SK-N-SH (cell line): ENCODE results near the gene ELK1. TPM values are rescaled to one million over a fixed set of nuclear protein-coding genes. Genes with fewer than 3 reads are reported as not detected.

Source experiments
- CTCF ChIA-PET: fragments of 300-600, 350-600 bp; formaldehyde crosslinking; extraction: SDS; loops from one replicate; lab custom pipeline; 2021; lab: Yijun Ruan, JAX
- POLR2A ChIA-PET: fragments of 350-600 bp; sonication (Branson Sonifier 250); formaldehyde crosslinking; extraction: SDS; loops from one replicate; lab custom pipeline; 2020; ENCODE audit warnings: antibody characterized with exemption, inconsistent platforms; lab: Yijun Ruan, JAX
- DNase-seq: peaks from one replicate; pipeline ENCODE4 v3.0.0; 2012
- H2AFZ ChIP-seq: fragments of 200-600 bp; sonication (generic); 2 replicates; pipeline ENCODE4 v1.8.1; 2016; ENCODE audit warnings: antibody characterized with exemption, mild to moderate bottlenecking, low read depth
- H3F3A ChIP-seq: fragments of 200-600 bp; sonication (generic); replicated peaks from 2 replicates; pipeline ENCODE3; 2016; ENCODE audit warnings: antibody characterized with exemption, mild to moderate bottlenecking; ENCODE audit not compliant: insufficient read depth
- H3K27ac ChIP-seq, 2 experiments: fragments of 200-500 bp in 1 of 2; fragments of 200-600 bp in 1 of 2; sonication (Bioruptor generic) in 1 of 2; sonication (generic), shearing (Covaris generic) in 1 of 2; 2 replicates each; pipeline versions ENCODE4 v1.5.1 to v1.6.1; 2014 to 2016; ENCODE audit warnings: low read depth in 2 of 2, inconsistent platforms in 1 of 2, low read length in 1 of 2, mild to moderate bottlenecking in 1 of 2, mixed read lengths in 1 of 2
- H3K27me3 ChIP-seq: fragments of 200-600 bp; sonication (generic), shearing (Covaris generic); 2 replicates; pipeline ENCODE4 v1.6.1; 2016; ENCODE audit warnings: mixed run types; ENCODE audit not compliant: insufficient read depth
- H3K36me3 ChIP-seq, 2 experiments: fragments of 200-500 bp in 1 of 2; fragments of 200-600 bp in 1 of 2; sonication (Bioruptor generic) in 1 of 2; sonication (generic) in 1 of 2; replicated peaks in 1 of 2; 2 replicates each; pipeline versions ENCODE3 to v1.5.1; 2014 to 2016; ENCODE audit warnings: low read length in 1 of 2, mild to moderate bottlenecking in 1 of 2; ENCODE audit not compliant: insufficient read depth in 2 of 2, control insufficient read depth in 1 of 2
- H3K4me1 ChIP-seq, 2 experiments: fragments of 200-500 bp in 1 of 2; fragments of 200-600 bp in 1 of 2; sonication (Bioruptor generic) in 1 of 2; sonication (generic), shearing (Covaris generic) in 1 of 2; 2 replicates each; pipeline versions ENCODE4 v1.5.1 to v1.6.1; 2014 to 2016; ENCODE audit warnings: low read depth in 1 of 2, low read length in 1 of 2, mixed run types in 1 of 2; ENCODE audit not compliant: insufficient read depth in 2 of 2, control insufficient read depth in 1 of 2
- H3K4me2 ChIP-seq: fragments of 200-600 bp; sonication (generic), shearing (Covaris generic); 2 replicates; pipeline ENCODE4 v1.6.1; 2017; ENCODE audit warnings: mixed run types
- H3K4me3 ChIP-seq, 2 experiments: fragments of 200-500 bp in 1 of 2; fragments of 200-600 bp in 1 of 2; sonication (Bioruptor generic) in 1 of 2; sonication (generic), shearing (Covaris generic) in 1 of 2; 2 replicates each; pipeline versions ENCODE4 v1.5.1 to v1.8.1; 2014 to 2016; ENCODE audit warnings: low read depth in 2 of 2, inconsistent platforms in 1 of 2, low read length in 1 of 2, mild to moderate bottlenecking in 1 of 2, mixed read lengths in 1 of 2, moderate library complexity in 1 of 2
- H3K79me2 ChIP-seq: fragments of 200-600 bp; sonication (generic); 2 replicates; pipeline ENCODE4 v1.8.1; 2017; ENCODE audit warnings: mild to moderate bottlenecking; ENCODE audit not compliant: insufficient read depth
- H3K9ac ChIP-seq: fragments of 200-600 bp; sonication (generic); 2 replicates; pipeline ENCODE4 v1.6.1; 2017; ENCODE audit warnings: mixed run types
- H3K9me2 ChIP-seq: fragments of 200-600 bp; sonication (generic); 2 replicates; pipeline ENCODE4 v1.6.1; 2017; ENCODE audit warnings: mixed run types
- H3K9me3 ChIP-seq: fragments of 200-600 bp; sonication (generic); 2 replicates; pipeline ENCODE4 v1.6.1; 2017; ENCODE audit warnings: mixed run types, mild to moderate bottlenecking, moderate library complexity
- H4K20me1 ChIP-seq: fragments of 200-600 bp; sonication (generic); 2 replicates; pipeline ENCODE4 v1.6.1; 2017; ENCODE audit warnings: mild to moderate bottlenecking, mixed run types; ENCODE audit not compliant: insufficient read depth
- CHD2 ChIP-seq: fragments of 150-350 bp; IDR thresholded peaks from 2 replicates; pipeline ENCODE4 v1.6.1; 2018; ENCODE audit warnings: low read length; ENCODE audit not compliant: partially characterized antibody
- CTCF ChIP-seq: fragments of 200-600 bp; sonication (generic); IDR thresholded peaks from 2 replicates; pipeline ENCODE4 v1.6.1; 2017; ENCODE audit warnings: antibody characterized with exemption, mild to moderate bottlenecking, moderate library complexity
- EZH2phosphoT487 ChIP-seq: fragments of 200-600 bp; sonication (generic); IDR thresholded peaks from 2 replicates; pipeline ENCODE4 v1.6.1; 2017; ENCODE audit warnings: low read depth, mixed run types, mild to moderate bottlenecking, antibody characterized with exemption, moderate library complexity, borderline replicate concordance
- FOXJ3 ChIP-seq: sonication (generic); formaldehyde crosslinking; IDR thresholded peaks from 2 replicates; pipeline ENCODE4 v1.5.1; 2020; ENCODE audit warnings: mild to moderate bottlenecking, missing genetic modification reagents
- IRF3 ChIP-seq: fragments of 150-350 bp; IDR thresholded peaks from 2 replicates; pipeline ENCODE4 v1.6.1; 2016; ENCODE audit warnings: mild to moderate bottlenecking, low read depth, low read length
- NRF1 ChIP-seq: IDR thresholded peaks from 2 replicates; pipeline ENCODE4 v1.6.1; 2012; ENCODE audit warnings: low read depth, mild to moderate bottlenecking, low read length
- PBX3 ChIP-seq: IDR thresholded peaks from 2 replicates; pipeline ENCODE4; 2012
- RAD21 ChIP-seq: IDR thresholded peaks from 2 replicates; pipeline ENCODE4 v1.6.1; 2012; ENCODE audit warnings: mild to moderate bottlenecking, low read length
- SIN3A ChIP-seq: IDR thresholded peaks from 2 replicates; pipeline ENCODE4 v1.6.1; 2012; ENCODE audit warnings: low read depth, mild to moderate bottlenecking, low read length, moderate library complexity, borderline replicate concordance
- TAF1 ChIP-seq: IDR thresholded peaks from 2 replicates; pipeline ENCODE4 v1.6.1; 2012; ENCODE audit warnings: low read depth, mild to moderate bottlenecking, low read length, moderate library complexity, borderline replicate concordance
- YY1 ChIP-seq: IDR thresholded peaks from 2 replicates; pipeline ENCODE4 v1.4.0; 2012; ENCODE audit warnings: low read depth, mild to moderate bottlenecking
- ZBTB33 ChIP-seq: IDR thresholded peaks from 2 replicates; pipeline ENCODE4 v1.4.0; 2012; ENCODE audit warnings: low read depth, borderline replicate concordance
- WGBS: methylation state at CpG from one replicate; pipeline ENCODE4 v1.1.6; 2017; ENCODE audit warnings: low lambda C conversion rate; 5-methylcytosine and 5-hydroxymethylcytosine counted together
- polyA plus RNA-seq, 3 experiments: library from polyadenylated mRNA; depleted of rRNA; stranded (reverse); fragments of >200 nt; gene quantifications; 2 replicates each; pipeline ENCODE4 v1.2.3, GENCODE V29; 2012

The ELK1 gene
- polyA plus RNA-seq, 1 of the 3 experiments (the other 2 are of a cell fraction): 14.6 TPM

GRCh38 chrX:47643926-47644325 is 6.4 kb downstream of the ELK1 start (continued):
- TF ChIP-seq PBX3 (no peak), RAD21 (peak; percentile 55), CTCF (peak; percentile 55)

GRCh38 chrX:47638816-47639215 is 11.5 kb downstream of the ELK1 start:
- no peaks in the 10 kb centered on the region for H3F3A ChIP-seq
- no peak overlapping the region for H3K4me2 ChIP-seq
- no peaks in the 10 kb centered on the region for H3K79me2 ChIP-seq
- H4K20me1 ChIP-seq: no peaks in the 10 kb centered on the region
- H3K4me1 ChIP-seq: no peaks in the 10 kb centered on the region
- no peak overlapping the region for H3K9ac ChIP-seq
- no peak overlapping the region for H2AFZ ChIP-seq
- H3K4me3 ChIP-seq: no peak overlapping the region
- H3K27ac ChIP-seq: no peak overlapping the region
- no peaks in the 10 kb centered on the region for H3K9me3 ChIP-seq
- H3K36me3 ChIP-seq: peaks cover 17 to 32% of the 10 kb centered on the region in 2 experiments
- ChIA-PET POLR2A (no interaction called here), CTCF (no interaction called here)
- no peak for DNase-seq
- 58% methylated on average over 6 of the region's 14 CpGs for WGBS
- TF ChIP-seq IRF3: no peak
- TF ChIP-seq, all 33 proteins: peak for 0
- no peaks in the 10 kb centered on the region; the same call in 1 of the 2 replicates for H3K27me3 ChIP-seq
- no peaks in the 10 kb centered on the region for H3K9me2 ChIP-seq

GRCh38 chrX:47637546-47638195 is 12.7 kb downstream of the ELK1 start:
- peak overlapping the region in 1 of 2 experiments; percentile 15; a peak in 1 of 4 replicates for H3K4me3 ChIP-seq
- TF ChIP-seq NRF1 (no peak), PBX3 (peak; percentile 71), SIN3A (no peak), ZBTB33 (no peak), EZH2phosphoT487 (no peak), CHD2 (no peak), YY1 (no peak), FOXJ3 (CRISPR knock-in tag) (no peak), TAF1 (no peak)
- H3K9ac ChIP-seq: no peak overlapping the region
- H3K27me3 ChIP-seq: no peaks in the 10 kb centered on the region; the same call in 1 of the 2 replicates
- no peaks in the 10 kb centered on the region for H3K9me3 ChIP-seq
- peaks cover 14 to 28% of the 10 kb centered on the region in 2 experiments for H3K36me3 ChIP-seq
- whole genome bisulfite sequencing: 67% methylated on average over 17 of the region's 31 CpGs
- H3K4me2 ChIP-seq: no peak overlapping the region
- H3F3A ChIP-seq: no peaks in the 10 kb centered on the region
- H3K4me1 ChIP-seq: no peaks in the 10 kb centered on the region
- no peak overlapping the region for H2AFZ ChIP-seq
- H3K79me2 ChIP-seq: no peaks in the 10 kb centered on the region
- no peak for DNase-seq
- H4K20me1 ChIP-seq: no peaks in the 10 kb centered on the region
- H3K9me2 ChIP-seq: no peaks in the 10 kb centered on the region
- ChIA-PET CTCF (no interaction called here), POLR2A (no interaction called here)
- H3K27ac ChIP-seq: no peak overlapping the region
